H1 (cell line): ENCODE data around the gene STX4. TPM values are rescaled to one million over a fixed set of nuclear protein-coding genes. Genes with fewer than 3 reads are reported as not detected.

ENCODE experiments used
- CTCF ChIA-PET: fragments of 300-600 bp; sonication (Branson Sonifier 250); formaldehyde crosslinking; loops from one replicate; lab custom pipeline; 2021; ENCODE audit not compliant: partially characterized antibody; lab: Charles Lee
- POLR2A ChIA-PET: fragments of 300-600 bp; sonication (Branson Sonifier 250); formaldehyde crosslinking; loops from one replicate; lab custom pipeline; 2021; ENCODE audit warnings: inconsistent platforms; ENCODE audit not compliant: partially characterized antibody; lab: Charles Lee
- DNase-seq, 2 experiments: peaks; one replicate each; pipeline versions ENCODE4 v3.0.0 to v3.0.0-alpha.2; 2010 to 2022; ENCODE audit warnings: low spot score in 2 of 2, low read depth in 1 of 2, mixed read lengths in 1 of 2
- FAIRE-seq: peaks from 2 replicates; lab custom pipeline; 2011; peaks lifted over from hg19 to GRCh38; lab: Jason Lieb, UNC
- H2AFZ ChIP-seq: 2 replicates; pipeline ENCODE4 v1.8.1; 2012; ENCODE audit warnings: low read length, inconsistent platforms
- H2AK5ac ChIP-seq: 2 replicates; pipeline ENCODE4 v1.6.1; 2013; ENCODE audit warnings: low read depth, low read length
- H2BK120ac ChIP-seq: replicated peaks from 2 replicates; pipeline ENCODE3; 2013; ENCODE audit warnings: low read depth, low read length, inconsistent platforms
- H2BK12ac ChIP-seq: 2 replicates; pipeline ENCODE4 v1.6.1; 2013; ENCODE audit warnings: low read depth, low read length
- H2BK15ac ChIP-seq: 2 replicates; pipeline ENCODE4 v1.6.1; 2013; ENCODE audit warnings: low read length
- H2BK20ac ChIP-seq: 2 replicates; pipeline ENCODE4 v1.6.1; 2013; ENCODE audit warnings: low read length
- H2BK5ac ChIP-seq: 2 replicates; pipeline ENCODE4 v1.6.1; 2013; ENCODE audit warnings: low read depth, low read length
- H3K14ac ChIP-seq: 2 replicates; pipeline ENCODE4 v1.6.1; 2013; ENCODE audit warnings: inconsistent platforms; ENCODE audit not compliant: insufficient read length
- H3K18ac ChIP-seq: 2 replicates; pipeline ENCODE4 v1.6.1; 2013; ENCODE audit warnings: low read length; ENCODE audit errors: extremely low read depth
- H3K23ac ChIP-seq: 2 replicates; pipeline ENCODE4 v1.6.1; 2013; ENCODE audit warnings: inconsistent platforms; ENCODE audit not compliant: insufficient read length
- H3K23me2 ChIP-seq: 2 replicates; pipeline ENCODE4 v1.6.1; 2013; ENCODE audit warnings: low read depth, low read length
- H3K27ac ChIP-seq: 2 replicates; pipeline ENCODE4 v1.6.1; 2011; ENCODE audit warnings: low read depth, low read length, inconsistent platforms
- H3K27me3 ChIP-seq, 4 experiments: replicated peaks in 1 of 4; 1 replicate in 1 of 4; 2 replicates in 3 of 4; pipeline versions ENCODE4 v1.6.1 to v1.8.1; 2011 to 2013; ENCODE audit warnings: low read length in 3 of 4, mild to moderate bottlenecking in 3 of 4, inconsistent platforms in 2 of 4, mixed read lengths in 2 of 4, moderate library complexity in 1 of 4; ENCODE audit not compliant: control insufficient read depth in 3 of 4, insufficient read depth in 3 of 4; ENCODE audit errors: extremely low read depth in 1 of 4
- H3K36me3 ChIP-seq, 4 experiments: 2 replicates each; pipeline versions ENCODE4 v1.6.1 to v1.8.1; 2011 to 2013; ENCODE audit warnings: mild to moderate bottlenecking in 4 of 4, low read length in 3 of 4, moderate library complexity in 2 of 4, control low read depth in 1 of 4, inconsistent platforms in 1 of 4; ENCODE audit not compliant: insufficient read depth in 4 of 4, control insufficient read depth in 2 of 4
- H3K4ac ChIP-seq: replicated peaks from 2 replicates; pipeline ENCODE3; 2013; ENCODE audit warnings: low read length, low read depth, mixed read lengths, inconsistent platforms; ENCODE audit not compliant: insufficient read length
- H3K4me1 ChIP-seq, 4 experiments: replicated peaks in 1 of 4; 1 replicate in 1 of 4; 2 replicates in 3 of 4; pipeline versions ENCODE4 v1.6.1 to v1.8.1; 2011 to 2013; ENCODE audit warnings: low read length in 3 of 4, inconsistent platforms in 2 of 4, mixed read lengths in 1 of 4; ENCODE audit not compliant: insufficient read depth in 4 of 4, control insufficient read depth in 3 of 4
- H3K4me2 ChIP-seq, 2 experiments: 2 replicates each; pipeline versions ENCODE4 v1.6.1 to v1.8.1; 2011 to 2013; ENCODE audit warnings: low read depth in 2 of 2, low read length in 2 of 2, control low read depth in 1 of 2, inconsistent platforms in 1 of 2, mild to moderate bottlenecking in 1 of 2; ENCODE audit not compliant: insufficient read depth in 1 of 2
- H3K4me3 ChIP-seq, 4 experiments: fragments of 200-600, 300-600 bp in 1 of 4; sonication (generic), shearing (Covaris generic), sonication (Bioruptor Twin) in 1 of 4; 2 replicates each; pipeline versions ENCODE4 v1.5.1 to v1.8.1; 2011 to 2016; ENCODE audit warnings: low read length in 4 of 4, low read depth in 3 of 4, control low read depth in 2 of 4, inconsistent platforms in 2 of 4, mild to moderate bottlenecking in 2 of 4, mixed read lengths in 1 of 4, moderate library complexity in 1 of 4; ENCODE audit not compliant: insufficient read depth in 2 of 4; ENCODE audit errors: extremely low read depth in 1 of 4
- H3K56ac ChIP-seq: replicated peaks from 2 replicates; pipeline ENCODE3; 2013; ENCODE audit warnings: low read depth, mild to moderate bottlenecking, mixed read lengths, low read length, inconsistent platforms; ENCODE audit not compliant: insufficient read length
- H3K79me1 ChIP-seq: 2 replicates; pipeline ENCODE4 v1.6.1; 2013; ENCODE audit warnings: low read depth, low read length, control low read depth
- H3K79me2 ChIP-seq, 2 experiments: 2 replicates each; pipeline versions ENCODE4 v1.6.1 to v1.8.1; 2012 to 2013; ENCODE audit warnings: low read length in 2 of 2, mild to moderate bottlenecking in 2 of 2, inconsistent platforms in 1 of 2; ENCODE audit not compliant: insufficient read depth in 2 of 2, control insufficient read depth in 1 of 2
- H3K9ac ChIP-seq, 4 experiments: replicated peaks in 1 of 4; 1 replicate in 1 of 4; 2 replicates in 3 of 4; pipeline versions ENCODE4 v1.6.1 to v1.8.1; 2011 to 2013; ENCODE audit warnings: low read depth in 3 of 4, low read length in 3 of 4, control low read depth in 2 of 4, mild to moderate bottlenecking in 2 of 4, moderate library complexity in 2 of 4, inconsistent platforms in 1 of 4; ENCODE audit errors: extremely low read depth in 1 of 4
- H3K9me3 ChIP-seq, 2 experiments: 2 replicates each; pipeline versions ENCODE4 v1.6.1 to v1.8.1; 2012 to 2013; ENCODE audit warnings: mild to moderate bottlenecking in 2 of 2, moderate library complexity in 2 of 2, control low read depth in 1 of 2, inconsistent platforms in 1 of 2, low read depth in 1 of 2, low read length in 1 of 2, mixed read lengths in 1 of 2; ENCODE audit not compliant: insufficient read depth in 2 of 2
- H4K20me1 ChIP-seq, 2 experiments: replicated peaks in 1 of 2; 2 replicates each; pipeline versions ENCODE3 to v1.8.1; 2011 to 2013; ENCODE audit warnings: inconsistent platforms in 2 of 2, low read length in 2 of 2, mild to moderate bottlenecking in 1 of 2; ENCODE audit not compliant: insufficient read depth in 2 of 2, control insufficient read depth in 1 of 2
- H4K5ac ChIP-seq: 2 replicates; pipeline ENCODE4 v1.6.1; 2013; ENCODE audit warnings: low read length, low read depth, mixed read lengths, inconsistent platforms; ENCODE audit not compliant: insufficient read length
- H4K8ac ChIP-seq: 2 replicates; pipeline ENCODE4 v1.8.0; 2013; ENCODE audit warnings: mild to moderate bottlenecking, moderate library complexity, low read length, inconsistent platforms; ENCODE audit not compliant: insufficient read depth; ENCODE audit errors: extremely low read depth
- H4K91ac ChIP-seq: replicated peaks from 2 replicates; pipeline ENCODE3; 2013; ENCODE audit warnings: low read length, mixed read lengths, inconsistent platforms; ENCODE audit not compliant: insufficient read length
- BCL11A ChIP-seq, 2 experiments: IDR thresholded peaks; one replicate each; pipeline ENCODE4 v1.6.1; 2011; ENCODE audit warnings: low read depth in 2 of 2, low read length in 2 of 2, mild to moderate bottlenecking in 2 of 2
- HDAC6 ChIP-seq: IDR thresholded peaks from one replicate; pipeline ENCODE4 v1.7.1; 2012; ENCODE audit warnings: low read depth, mild to moderate bottlenecking, inconsistent platforms, low read length, moderate library complexity
- JUN ChIP-seq: IDR thresholded peaks from 2 replicates; pipeline ENCODE4 v1.6.1; 2011; ENCODE audit warnings: low read depth, mild to moderate bottlenecking, improper control_type of control experiment, low read length
- KDM5A ChIP-seq: fragments of 200-600 bp; IDR thresholded peaks from 2 replicates; pipeline ENCODE4 v1.7.1; 2012; ENCODE audit warnings: mild to moderate bottlenecking, low read length, inconsistent platforms, mixed read lengths
- RBBP5 ChIP-seq: IDR thresholded peaks from 2 replicates; pipeline ENCODE4 v1.7.1; 2012; ENCODE audit warnings: low read depth, mild to moderate bottlenecking, inconsistent platforms, low read length, moderate library complexity, borderline replicate concordance
- SAP30 ChIP-seq: fragments of 300-600 bp; sonication (generic); IDR thresholded peaks from 2 replicates; pipeline ENCODE4 v1.7.1; 2012; ENCODE audit warnings: low read length, moderate library complexity, mild to moderate bottlenecking, inconsistent platforms; ENCODE audit not compliant: insufficient read depth, insufficient replicate concordance
- SIX5 ChIP-seq: IDR thresholded peaks from 2 replicates; pipeline ENCODE4 v1.6.1; 2011; ENCODE audit warnings: mild to moderate bottlenecking, low read depth, low read length
- SP4 ChIP-seq: IDR thresholded peaks from 2 replicates; pipeline ENCODE4 v1.6.1; 2012; ENCODE audit warnings: low read length, inconsistent platforms
- TAF1 ChIP-seq: IDR thresholded peaks from 2 replicates; pipeline ENCODE4 v1.6.1; 2011; ENCODE audit warnings: mild to moderate bottlenecking, low read depth, low read length
- TEAD4 ChIP-seq: IDR thresholded peaks from 2 replicates; pipeline ENCODE4 v1.6.1; 2012; ENCODE audit warnings: low read depth, low read length, inconsistent platforms, mixed read lengths
- ZNF274 ChIP-seq: IDR thresholded peaks from 2 replicates; pipeline ENCODE4 v1.7.0; 2012; ENCODE audit warnings: low read length, borderline replicate concordance; ENCODE audit errors: extremely low read depth
- WGBS, 2 experiments: shearing (Covaris generic) in 1 of 2; methylation state at CpG; one replicate each; pipeline versions ENCODE4 v1.1.6 to v1.1.7; 2013 to 2015; ENCODE audit warnings: low lambda C conversion rate in 2 of 2, mixed read lengths in 2 of 2, inconsistent platforms in 1 of 2, low coverage in 1 of 2, missing lambda C conversion rate in 1 of 2; ENCODE audit not compliant: insufficient replicate concordance in 2 of 2, insufficient coverage in 1 of 2, insufficient read length in 1 of 2; ENCODE audit errors: extremely low coverage in 1 of 2, missing lambda C conversion rate in 1 of 2; 5-methylcytosine and 5-hydroxymethylcytosine counted together
- polyA plus RNA-seq, 7 experiments: library from polyadenylated mRNA; depleted of rRNA in 3 of 7; stranded (reverse) in 5 of 7; unstranded in 2 of 7; fragments of >200 nt in 5 of 7; fragments of 200-250 nt in 2 of 7; gene quantifications; 1 replicate in 5 of 7; 2 replicates in 1 of 7; 4 replicates in 1 of 7; pipeline versions ENCODE4 v1.2.1 to v1.2.3, GENCODE V29; 2011 to 2013; ENCODE audit warnings: missing spikeins in 2 of 7, mixed read lengths in 2 of 7
- total RNA-seq: library from RNA; stranded (reverse); fragmentation: NEBNext Ultra II Directional; extraction: Animal tissue kit (Norgen Biotek cat#: 25700); gene quantifications from 2 replicates; pipeline ENCODE4 v1.2.1, GENCODE V29; 2021
- TF ChIP-seq, protein P1 (sequence below): IDR thresholded peaks from 2 replicates; pipeline ENCODE4 v1.6.1; 2011; ENCODE audit warnings: low read depth, mild to moderate bottlenecking, low read length; ENCODE audit not compliant: insufficient read depth

STX4 gene
- total and polyA plus RNA-seq, 2 of the 8 experiments (the other 6 are each of a cell fraction or from before 2014, with no cell fraction given), result 25.8 to 32.3 TPM

DNA sequence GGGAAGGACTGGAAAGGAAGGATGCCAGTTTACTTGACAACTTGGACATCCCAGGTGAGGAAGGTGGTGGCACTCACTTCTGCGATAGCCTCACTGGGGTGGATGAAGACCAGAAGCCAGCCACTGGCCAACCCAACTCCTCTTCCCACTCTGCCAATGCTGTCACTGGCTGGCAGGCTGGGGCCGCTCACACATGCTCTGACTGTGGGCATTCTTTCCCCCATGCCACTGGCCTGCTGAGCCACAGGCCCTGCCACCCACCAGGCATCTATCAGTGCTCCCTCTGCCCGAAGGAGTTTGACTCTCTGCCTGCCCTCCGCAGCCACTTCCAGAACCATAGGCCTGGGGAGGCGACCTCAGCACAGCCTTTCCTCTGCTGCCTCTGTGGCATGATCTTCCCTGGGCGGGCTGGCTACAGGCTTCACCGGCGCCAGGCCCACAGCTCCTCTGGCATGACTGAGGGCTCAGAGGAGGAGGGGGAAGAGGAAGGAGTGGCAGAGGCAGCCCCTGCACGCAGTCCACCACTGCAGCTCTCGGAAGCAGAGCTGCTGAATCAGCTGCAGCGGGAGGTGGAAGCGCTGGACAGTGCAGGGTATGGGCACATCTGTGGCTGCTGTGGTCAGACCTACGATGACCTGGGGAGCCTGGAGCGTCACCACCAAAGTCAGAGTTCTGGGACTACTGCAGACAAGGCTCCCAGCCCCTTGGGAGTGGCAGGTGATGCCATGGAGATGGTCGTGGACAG, 45.4 kb downstream of the STX4 start:
- H3K36me3 ChIP-seq, result peaks cover 5 to 50% (median 30%) of the 10 kb centered on the region in 4 experiments; a peak in 7 of 8 replicates
- FAIRE-seq (no peak), DNase-seq (no peak)
- 95% methylated on average over 15 of the region's 15 CpGs; no CpG with 5 or more reads in 1 of the 2 experiments for WGBS, 2 experiments
- no peak overlapping the region for H2BK5ac ChIP-seq
- H4K5ac ChIP-seq, result no peak overlapping the region
- no peak overlapping the region for H2BK20ac ChIP-seq
- no peak overlapping the region for H3K4me2 ChIP-seq
- no peak overlapping the region for H3K4me3 ChIP-seq
- H2BK15ac ChIP-seq, result no peak overlapping the region
- POLR2A ChIA-PET, result interaction anchor here (0.5 to 4.9 kb wide), 5 partner anchors 14 to 379 kb away, joined by 3 to 26 read pairs (median 3); partner anchors contain the start of genes HSD3B7 and VKORC1
- peaks cover 4% of the 10 kb centered on the region; the same call in 1 of the 2 replicates for H3K79me1 ChIP-seq
- H3K56ac ChIP-seq, result no peak overlapping the region
- no peak overlapping the region for H3K9ac ChIP-seq
- H3K4ac ChIP-seq, result no peak overlapping the region
- no peak overlapping the region for H4K91ac ChIP-seq
- no peaks in the 10 kb centered on the region for H3K27me3 ChIP-seq
- no peak overlapping the region for H2AFZ ChIP-seq
- H4K8ac ChIP-seq, result no peak overlapping the region
- H4K20me1 ChIP-seq, result peaks cover 9 to 30% of the 10 kb centered on the region in 2 experiments
- H3K4me1 ChIP-seq, result no peaks in the 10 kb centered on the region
- H3K23ac ChIP-seq, result no peak overlapping the region
- H3K18ac ChIP-seq, result no peak overlapping the region
- no peak overlapping the region for H2BK120ac ChIP-seq
- no peak overlapping the region for H2AK5ac ChIP-seq
- no peak overlapping the region for H3K27ac ChIP-seq
- no peaks in the 10 kb centered on the region for H3K9me3 ChIP-seq
- H2BK12ac ChIP-seq, result no peak overlapping the region
- no peak overlapping the region for H3K14ac ChIP-seq
- peaks cover 0 to 37% of the 10 kb centered on the region in 2 experiments; a peak in 2 of 4 replicates for H3K79me2 ChIP-seq
- 0 out of 2 replicates have a peak, but pooled peaks cover 3% of the 10 kb centered on the region for H3K23me2 ChIP-seq
- CTCF ChIA-PET, result interaction anchor here (0.6 to 2.1 kb wide), 11 partner anchors 10 to 93 kb away, joined by 3 to 14 read pairs (median 4); partner anchors contain the start of gene PRSS53
- TF ChIP-seq SP4 (no peak), ZNF274 (no peak), KDM5A (no peak), BCL11A (IDR thresholded peaks at IDR 0.05; ENCODE audit: low read depth in 2 of 2, low read length in 2 of 2) (no peak), HDAC6 (no peak), SIX5 (no peak), JUN (no peak), TAF1 (no peak), TEAD4 (no peak), RBBP5 (no peak), SAP30 (no peak)
- TF ChIP-seq, protein P1, sequence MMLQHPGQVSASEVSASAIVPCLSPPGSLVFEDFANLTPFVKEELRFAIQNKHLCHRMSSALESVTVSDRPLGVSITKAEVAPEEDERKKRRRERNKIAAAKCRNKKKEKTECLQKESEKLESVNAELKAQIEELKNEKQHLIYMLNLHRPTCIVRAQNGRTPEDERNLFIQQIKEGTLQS, result no peak
